Fibroblast of skin of left quadriceps (primary cell): ENCODE data around the gene URM1.

Experiments used
- DNase-seq, 2 experiments: peaks; one replicate each; pipeline ENCODE4 v3.0.0-alpha.2; 2013; ENCODE audit warnings: low read depth in 2 of 2

The URM1 gene

DNA sequence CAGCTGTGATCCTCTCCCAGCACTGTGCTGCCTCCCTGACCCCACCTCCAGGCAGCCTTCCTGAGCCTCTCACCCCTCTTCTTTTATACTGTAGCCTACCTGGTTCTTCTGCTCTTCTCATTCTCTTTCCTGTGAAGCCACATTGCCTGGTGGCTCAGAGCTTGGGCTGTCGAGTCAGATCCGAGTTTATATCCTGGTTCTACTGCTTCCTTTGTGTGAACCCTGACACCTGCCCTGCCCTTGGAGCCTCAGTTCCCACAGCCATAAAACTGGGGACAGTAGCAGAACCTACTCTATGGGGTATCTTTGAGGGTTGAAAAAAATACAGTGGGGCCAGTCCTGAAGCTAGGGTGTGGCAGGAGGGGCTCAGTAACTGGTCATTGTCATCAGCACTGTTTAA is 22.0 kb upstream of the URM1 start:
- no peak for DNase-seq

- DNase-seq: no peak
Measured at GRCh38 chr9:128349772-128350171, 21.4 kb upstream of the URM1 start.

- DNase-seq: no peak
Measured at GRCh38 chr9:128355451-128355850, 15.7 kb upstream of the URM1 start.

DNA sequence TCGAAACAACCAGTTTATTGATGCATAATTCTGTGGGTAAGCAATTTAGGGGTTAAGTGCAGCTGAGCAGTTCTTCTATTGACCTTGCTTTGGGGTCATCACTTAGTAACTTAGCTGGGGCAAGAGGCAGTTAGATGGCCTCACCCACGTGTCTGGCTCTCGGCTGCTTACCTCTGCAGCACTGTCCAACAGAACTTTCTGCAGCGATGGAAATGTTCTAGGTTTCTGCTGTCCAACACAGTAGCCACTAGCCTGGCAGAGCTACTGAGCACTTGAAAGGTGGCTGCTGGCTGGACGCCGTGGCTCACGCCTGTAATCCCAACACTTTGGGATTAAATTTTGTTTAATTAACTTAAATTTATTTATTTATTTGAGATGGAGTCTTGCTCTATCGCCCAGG is 13.1 kb upstream of the URM1 start:
- DNase-seq: no peak

DNA sequence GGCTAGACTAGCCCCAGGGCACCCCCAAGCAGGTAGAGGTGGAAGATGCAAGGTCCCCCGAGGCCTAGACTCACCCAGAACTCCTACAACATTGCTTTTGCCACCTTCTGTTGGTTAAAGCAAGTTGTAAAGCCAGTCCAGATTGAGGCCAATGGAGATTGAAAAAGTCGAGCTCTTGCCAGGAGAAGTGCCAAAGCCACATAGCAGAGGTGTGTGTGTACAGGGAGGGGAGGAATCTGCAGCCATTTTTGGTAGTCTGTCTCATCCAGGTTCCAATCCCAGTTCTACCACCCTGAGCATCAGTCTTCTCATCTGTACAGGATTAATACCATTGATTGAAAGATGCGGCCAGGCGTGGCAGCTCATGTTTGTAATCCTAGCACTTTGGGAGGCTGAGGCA is 12.3 kb upstream of the URM1 start:
- no peak for DNase-seq

GRCh38 chr9:128360826-128361225 is 10.3 kb upstream of the URM1 start:
- no peak for DNase-seq

DNA sequence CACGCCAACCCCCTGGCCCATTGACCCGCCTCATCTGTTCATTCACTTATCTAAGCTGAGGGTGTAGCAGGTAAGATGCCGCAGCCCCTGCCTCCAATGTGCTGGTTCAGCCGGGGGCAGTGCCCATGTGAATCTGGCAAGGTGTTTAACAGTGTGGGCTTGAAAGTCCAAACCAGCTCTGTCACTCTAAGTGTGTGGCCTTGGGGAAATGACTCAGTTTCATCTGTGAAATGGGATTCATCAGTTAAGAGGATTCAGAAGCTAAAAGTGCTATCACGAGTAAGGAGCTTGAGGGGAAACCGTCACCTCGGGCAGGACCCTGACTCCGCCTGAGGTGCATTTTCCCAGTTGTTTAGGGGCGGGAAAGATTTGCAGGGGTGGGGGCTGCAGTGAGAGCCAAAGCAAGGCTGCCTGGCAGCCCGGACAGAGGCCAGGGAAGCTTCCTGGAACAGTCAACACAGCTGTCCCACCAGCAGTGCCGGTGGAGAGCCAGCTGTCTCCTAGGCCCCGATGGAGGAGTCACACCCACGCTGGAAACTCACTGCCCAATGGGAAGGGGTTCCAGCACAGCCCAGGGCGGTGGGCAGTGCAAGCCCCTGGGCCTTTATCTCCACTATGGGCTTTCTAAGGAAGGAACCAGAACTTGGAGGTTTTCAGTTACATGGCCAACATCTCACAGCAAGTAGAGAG is 9.7 kb upstream of the URM1 start:
- no peak for DNase-seq

DNA sequence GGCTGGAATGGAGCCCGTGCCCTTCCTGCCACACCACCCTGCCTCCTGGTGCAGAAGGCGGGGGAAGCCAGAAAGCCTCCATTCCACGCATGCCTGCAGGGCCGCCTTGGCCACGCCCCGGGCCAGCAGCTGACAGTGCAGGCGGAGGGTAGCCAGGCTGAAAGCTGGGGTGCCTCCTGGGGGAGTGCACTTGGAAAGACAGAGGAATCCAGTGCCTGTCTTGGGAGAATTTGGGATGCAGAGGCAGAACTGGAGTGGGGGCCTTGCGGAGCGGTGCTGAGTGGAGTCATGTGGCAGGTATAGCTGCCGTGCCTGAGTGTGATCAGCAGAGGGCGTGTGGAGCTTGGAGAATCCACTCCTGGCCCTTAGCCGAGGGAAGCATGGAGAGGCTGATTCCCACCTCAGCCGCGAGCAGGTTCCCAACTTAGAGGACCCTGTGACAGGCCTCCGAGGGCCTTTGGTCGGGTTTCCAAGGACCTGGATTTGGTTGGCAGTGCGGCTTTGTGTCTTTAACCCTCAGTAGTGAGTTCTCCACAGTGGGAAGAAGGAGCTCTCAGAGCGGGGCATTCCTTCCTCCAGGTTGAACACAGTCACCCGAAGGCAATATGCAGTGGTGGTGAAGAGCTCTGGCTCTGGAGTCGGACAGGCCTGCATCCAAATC is 9.1 kb upstream of the URM1 start:
- DNase-seq: peak; percentile 69 to 70

DNA sequence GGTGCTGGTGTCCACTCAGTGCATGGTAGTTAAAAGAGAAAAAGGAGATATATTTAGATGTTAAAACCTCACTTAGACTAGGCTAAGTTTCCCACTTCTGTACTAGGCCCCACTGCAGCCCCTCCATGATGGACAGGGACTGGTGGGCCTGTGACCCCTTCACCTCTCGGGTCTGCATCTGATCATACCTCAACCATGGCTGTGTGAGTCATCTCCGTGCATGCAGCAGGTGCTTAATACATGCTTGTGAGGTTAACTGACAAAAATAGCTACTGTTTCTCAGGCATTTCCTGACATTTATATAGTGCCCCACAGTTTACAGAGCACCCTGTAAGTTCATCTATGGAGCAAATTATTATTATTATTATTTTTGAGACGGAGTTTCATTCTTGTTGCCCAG is 8.4 kb upstream of the URM1 start:
- DNase-seq: no peak

DNA sequence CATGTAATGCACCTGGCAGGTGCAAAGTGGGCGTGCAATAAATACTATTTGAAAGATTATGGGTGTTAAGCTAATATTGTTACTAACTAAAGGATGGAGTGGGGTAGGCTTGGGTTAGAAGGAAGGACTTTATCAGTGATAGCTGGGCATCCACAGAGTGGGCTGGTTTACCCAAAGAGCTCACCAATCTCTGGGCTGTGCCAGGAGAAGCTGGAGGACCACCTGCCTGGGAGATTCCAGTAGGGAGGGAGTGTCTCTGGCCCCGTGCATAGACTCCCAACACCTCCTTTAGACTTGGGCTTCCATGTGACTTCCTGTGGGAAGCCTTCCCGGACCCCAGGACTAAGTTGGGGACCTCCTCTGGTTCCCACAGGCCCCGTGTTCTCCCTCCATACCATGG is 5.6 kb upstream of the URM1 start:
- no peak for DNase-seq

GRCh38 chr9:128369024-128369706 is 2.0 kb upstream of the URM1 start:
- no peak for DNase-seq

DNA sequence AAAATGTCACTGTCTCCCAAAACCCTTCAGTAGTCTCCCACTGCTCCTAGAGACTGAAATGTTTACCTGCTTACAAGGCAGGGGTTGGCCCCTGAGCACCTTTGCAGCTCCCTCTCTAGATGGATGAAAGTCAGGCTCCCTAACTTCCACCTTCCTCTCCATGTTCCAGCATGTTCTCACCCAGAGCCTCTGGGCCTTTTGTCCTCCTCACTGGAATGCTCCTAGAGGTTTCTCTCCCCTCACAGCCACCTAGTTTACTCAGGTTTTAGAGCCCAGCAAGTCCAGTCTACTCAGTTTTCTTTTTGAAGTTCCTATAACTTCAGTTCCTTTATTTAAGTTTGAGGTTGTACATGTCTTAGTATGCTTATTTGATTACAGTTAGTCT is 815 bp upstream of the URM1 start:
- no peak for DNase-seq

GRCh38 chr9:128371630-128372117 is 500 bp downstream of the URM1 start:
- DNase-seq: no peak

DNA sequence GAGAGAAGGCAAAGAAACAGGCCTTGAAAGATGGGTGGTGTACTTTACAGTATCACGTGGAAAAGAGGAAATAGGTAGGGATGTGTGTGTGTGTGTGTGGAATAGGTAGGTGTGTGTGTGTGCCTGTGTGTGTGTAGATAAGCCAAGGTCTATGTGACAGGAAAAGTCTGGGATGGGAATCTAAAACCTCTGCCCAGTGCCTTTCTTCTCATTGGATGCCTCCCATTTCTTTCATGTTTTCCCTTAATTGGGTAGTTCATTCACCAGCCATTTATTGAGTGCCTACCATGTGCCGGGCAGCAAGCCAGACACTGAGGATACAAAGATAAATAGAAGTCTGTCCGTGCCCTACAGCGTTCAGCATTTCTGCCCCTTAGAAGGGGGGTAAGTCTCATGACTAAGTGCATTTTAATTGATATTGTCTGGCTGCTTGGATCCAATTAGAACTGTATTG is 1.0 kb downstream of the URM1 start:
- no peak for DNase-seq

- DNase-seq: no peak
Measured at GRCh38 chr9:128372784-128373183, 1.6 kb downstream of the URM1 start.

DNA sequence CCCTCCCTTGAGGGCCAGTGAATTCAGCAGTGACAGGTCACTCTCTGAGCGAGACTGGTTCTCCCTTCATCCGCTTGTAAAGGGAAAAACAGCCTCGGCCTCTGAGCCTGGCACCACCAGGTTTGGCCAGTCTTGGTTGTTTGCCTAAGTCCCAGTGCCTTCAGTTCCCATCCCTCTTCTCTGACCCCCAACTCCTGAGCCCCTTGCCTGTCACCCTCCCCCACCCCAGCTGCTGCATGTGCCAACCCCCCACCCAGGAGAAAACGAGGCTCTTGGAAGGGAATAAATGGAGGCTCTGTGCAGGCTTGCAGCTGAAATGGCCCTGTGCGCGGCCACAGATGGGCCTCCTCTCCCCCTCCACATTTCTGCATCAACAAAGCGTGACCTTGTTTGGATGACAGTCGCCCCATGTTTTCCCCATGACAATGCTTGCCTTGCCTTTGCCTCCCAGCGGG is 3.1 kb downstream of the URM1 start:
- no peak for DNase-seq

DNA sequence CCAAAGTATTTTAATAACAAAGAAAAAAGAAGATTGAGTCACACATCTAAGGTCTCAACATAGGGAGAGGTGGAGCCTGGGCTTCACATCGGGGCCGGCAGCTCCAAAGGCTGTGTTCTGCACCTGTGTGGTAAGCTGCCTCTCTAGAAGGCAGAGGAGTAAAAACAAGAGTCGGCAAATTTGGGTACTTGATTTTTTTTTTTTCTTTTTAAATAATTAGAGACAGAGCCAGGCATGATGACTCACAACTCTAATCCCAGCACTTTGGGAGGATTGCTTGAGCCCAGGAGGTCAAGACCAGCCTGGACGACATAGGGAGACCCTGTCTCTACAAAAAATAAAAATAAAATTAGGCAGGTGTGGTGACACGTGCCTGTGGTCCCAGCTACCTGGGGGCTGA is 4.7 kb downstream of the URM1 start:
- no peak for DNase-seq

DNA sequence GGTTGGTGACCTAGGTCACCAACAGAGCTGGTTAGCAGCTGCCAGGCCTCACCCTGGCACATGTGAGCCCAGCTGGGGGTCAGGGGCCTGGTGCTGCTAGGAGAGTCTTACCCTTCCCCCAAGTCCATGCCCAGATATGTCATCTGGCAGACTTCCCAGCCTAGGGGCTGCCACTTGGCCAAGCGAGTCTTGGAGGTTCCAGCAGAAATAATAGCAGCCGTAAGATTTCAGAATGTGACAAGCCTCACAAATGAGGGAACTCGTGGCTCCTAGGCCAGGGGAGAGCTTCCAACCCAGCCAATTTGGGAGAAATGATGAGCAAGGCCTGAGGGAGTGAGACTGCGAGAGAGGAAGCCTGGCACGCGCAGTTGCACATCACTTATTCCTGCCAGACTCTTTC is 11.1 kb downstream of the URM1 start:
- DNase-seq: no peak

- no peak for DNase-seq
Measured at GRCh38 chr9:128383007-128383753, 12.0 kb downstream of the URM1 start.

DNA sequence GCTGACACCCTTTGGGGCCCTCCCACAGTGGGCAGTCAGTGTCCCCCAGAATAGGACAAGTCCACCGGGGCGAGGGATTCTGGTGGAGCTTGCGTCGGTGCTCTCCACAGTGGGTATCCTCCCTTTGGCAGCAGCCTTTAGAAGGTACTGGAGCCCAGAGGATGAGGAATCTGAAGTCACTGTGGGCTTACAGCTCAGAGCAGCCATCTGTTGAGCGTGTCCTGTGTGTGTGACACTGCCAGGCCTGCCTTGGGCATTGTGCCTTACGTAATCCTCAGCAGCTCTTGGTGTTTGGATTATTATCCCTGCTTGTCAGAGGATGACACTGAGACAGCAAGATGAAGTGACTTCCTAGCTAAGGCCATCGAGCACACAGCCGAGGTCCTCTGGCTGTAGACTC is 12.6 kb downstream of the URM1 start:
- no peak for DNase-seq

- no peak for DNase-seq
Measured at GRCh38 chr9:128384801-128385495, 13.8 kb downstream of the URM1 start.
